Measurements from ENCODE around the gene ATRX.
"Not testable (repeated sequence)": the region's sequence is repeated elsewhere in the genome, so short reads cannot be mapped to it uniquely, and the experiment has no call there.

ATRX gene

DNA sequence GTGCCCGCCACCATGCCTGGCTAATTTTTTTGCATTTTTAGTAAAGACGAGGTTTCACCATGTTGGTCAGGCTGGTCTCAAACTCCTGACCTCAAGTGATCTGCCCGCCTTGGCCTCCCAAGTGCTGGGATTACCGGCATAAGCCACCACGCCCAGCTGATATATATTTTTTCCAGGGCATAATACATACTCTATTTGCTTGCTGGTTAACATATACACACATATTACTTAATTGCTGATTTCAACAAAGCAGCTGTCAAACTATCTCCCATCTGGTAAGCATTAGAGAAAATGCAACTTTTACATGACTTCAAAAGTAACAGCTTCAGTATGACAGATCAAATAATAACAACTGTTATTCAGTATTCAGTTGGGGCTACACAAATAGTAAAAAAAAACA lies 164.6 kb downstream of the ATRX start:
- DNase-seq (ENCODE audit: low spot score), result not testable (repeated sequence)

DNA sequence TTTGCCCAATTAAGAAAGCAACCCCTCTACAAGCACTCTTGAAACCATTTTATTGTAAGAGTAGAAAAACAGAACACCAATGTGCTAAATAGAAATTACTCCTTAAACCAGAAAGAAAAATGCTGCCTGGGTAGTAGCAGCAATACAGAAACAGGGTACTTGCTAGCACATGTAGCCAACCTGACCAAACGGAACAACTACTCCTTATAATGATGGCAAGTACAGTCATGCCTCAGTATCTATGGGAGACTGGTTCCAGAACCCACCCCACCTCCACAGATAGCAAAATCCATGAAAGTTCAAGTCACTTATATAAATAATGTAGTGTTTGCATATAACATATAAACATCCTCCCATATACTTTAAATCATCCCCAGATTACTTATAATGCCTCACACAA lies 168.8 kb downstream of the ATRX start:
- DNase-seq (ENCODE audit: low spot score), result no peak

DNA sequence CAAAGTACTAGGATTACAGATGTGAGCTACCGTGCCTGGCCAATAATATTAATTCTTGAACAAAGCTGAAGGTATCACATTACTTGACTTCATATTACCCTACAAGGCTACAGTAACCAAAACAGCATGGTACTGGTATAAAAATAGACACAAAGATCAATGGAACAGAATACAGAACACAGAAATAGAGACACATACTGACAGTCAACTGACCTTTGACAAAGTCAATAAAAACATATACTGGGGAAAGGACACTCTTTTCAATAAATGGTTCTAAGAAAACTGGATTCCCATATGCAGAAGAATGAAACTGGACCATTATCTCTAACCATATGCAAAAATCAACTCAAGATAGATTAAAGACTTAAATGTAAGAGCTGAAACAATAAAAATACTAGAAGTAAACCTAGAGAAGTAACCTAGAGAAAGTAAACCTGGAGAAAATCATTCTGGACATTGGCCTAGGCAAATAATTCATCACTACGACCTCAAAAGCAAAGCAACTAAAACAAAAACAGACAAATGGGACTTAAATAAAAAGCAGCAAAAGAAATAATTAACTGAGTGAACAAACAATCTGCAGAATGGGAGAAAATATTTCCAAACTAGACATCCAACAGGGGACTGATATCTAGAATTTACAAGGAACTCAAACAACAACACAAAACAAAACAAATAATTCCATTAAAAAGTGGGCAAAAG lies 182.2 kb downstream of the ATRX start:
- DNase-seq (ENCODE audit: low spot score), result no peak

DNA sequence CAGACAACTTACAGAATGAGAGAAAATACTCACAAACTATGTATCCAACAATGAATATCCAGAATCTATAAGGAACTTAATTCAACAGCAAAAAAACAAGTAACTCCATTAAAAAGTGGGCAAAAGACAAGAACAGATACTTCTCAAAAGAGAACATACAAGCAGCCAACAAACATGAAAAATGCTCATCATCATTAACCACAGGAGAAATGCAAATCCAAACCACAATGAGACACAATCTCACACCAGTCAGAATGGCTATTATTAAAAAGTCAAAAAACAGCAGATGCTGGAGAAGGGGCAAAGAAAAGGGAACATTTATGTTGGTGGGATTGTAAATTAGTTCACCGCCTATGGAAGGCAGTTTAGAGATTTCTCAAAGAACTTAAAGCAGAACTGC lies 188.5 kb downstream of the ATRX start:
- no peak for DNase-seq (ENCODE audit: low spot score)

DNA sequence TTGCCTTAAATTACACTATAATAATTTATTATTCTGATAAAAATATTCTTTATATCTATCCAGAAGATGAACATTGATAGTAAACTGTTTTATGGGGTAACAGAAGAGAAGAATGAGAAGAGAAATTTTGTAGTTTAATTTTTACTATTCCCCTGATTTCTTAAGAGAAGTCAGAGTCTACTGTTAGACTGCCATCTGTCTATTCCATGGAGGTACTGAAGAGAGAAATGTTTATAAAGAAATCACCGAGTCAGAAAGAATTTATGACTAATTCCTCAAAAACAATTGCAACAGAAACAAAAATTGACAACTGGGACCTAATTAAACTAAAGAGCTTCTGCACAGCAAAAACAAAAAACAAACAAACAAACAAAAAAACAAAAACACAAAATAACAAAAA lies 188.9 kb downstream of the ATRX start:
- DNase-seq (ENCODE audit: low spot score), result no peak

DNA sequence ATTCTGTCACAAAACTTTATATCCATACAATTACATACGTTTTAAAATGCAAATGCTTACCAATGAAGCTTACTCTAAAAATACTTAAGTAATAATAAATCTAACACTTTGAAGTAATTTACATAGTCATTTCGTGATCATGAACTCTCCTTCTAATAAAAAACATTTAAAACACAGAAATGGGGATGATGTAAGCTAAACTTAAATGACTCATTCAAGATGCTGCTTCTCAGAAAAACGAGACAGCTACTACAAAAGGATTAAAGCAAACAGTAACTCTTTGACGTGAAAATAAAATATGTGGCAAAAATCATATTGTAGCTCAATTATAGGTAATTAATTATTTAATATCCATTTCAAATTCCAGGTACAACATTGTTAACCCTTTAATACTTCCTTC lies 190.2 kb downstream of the ATRX start:
- no peak for DNase-seq (ENCODE audit: low spot score)

DNA sequence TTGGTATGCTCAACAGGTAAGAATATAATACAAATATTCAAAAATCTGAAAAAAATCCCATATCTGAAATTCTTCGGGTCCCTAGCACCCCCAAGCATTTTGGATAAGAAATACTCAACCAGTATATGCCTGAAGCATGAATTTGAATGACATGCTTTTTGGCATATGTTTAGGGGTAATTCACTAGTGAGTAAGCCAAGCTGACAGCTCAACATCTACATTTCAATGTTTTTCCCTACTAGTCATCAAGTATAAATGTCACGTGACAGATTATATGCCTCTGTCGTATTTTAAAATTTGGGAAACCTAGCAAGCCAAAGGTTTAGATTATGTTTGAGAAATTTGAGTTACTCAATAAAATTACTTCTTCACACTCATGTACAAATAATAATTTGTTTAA lies 213.7 kb downstream of the ATRX start:
- DNase-seq (ENCODE audit: low spot score), result no peak

DNA sequence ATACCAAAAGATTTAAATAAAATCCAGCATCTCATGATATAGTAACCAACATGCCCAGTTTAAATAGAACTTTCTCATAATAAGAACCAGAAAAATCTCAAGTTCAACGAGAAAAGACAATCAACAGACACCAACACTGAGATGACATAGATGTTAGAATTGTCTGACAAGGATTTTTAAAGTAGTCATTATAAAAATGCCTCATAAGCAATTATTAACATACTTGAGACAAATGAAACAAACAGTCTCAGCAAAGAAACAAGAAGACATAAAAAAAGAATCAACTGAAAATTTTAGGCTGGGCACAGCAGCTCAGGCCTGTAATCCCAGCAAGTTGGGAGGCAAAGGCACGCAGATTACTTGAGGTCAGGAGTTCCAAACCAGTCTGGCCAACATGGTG lies 220.7 kb downstream of the ATRX start:
- no peak for DNase-seq (ENCODE audit: low spot score)

DNA sequence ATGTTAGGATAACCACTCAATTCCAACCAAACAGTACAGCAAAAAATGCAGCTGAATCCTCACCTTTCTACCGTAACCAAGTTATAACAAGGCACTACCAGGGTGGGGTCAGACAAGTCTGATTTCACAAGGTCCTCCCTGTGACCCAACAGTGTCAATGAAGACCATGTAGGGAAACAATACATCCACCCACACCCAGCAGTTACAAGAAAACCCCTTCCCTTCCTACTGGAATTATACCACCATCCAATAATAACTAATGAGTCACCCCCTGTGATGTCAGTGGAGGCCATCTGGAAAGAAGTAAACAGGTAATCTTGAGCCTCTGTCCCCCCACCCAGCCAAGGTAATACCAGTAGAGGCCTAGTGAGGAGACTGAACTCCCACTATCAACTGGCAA lies 221.2 kb downstream of the ATRX start:
- DNase-seq (ENCODE audit: low spot score), result no peak

DNA sequence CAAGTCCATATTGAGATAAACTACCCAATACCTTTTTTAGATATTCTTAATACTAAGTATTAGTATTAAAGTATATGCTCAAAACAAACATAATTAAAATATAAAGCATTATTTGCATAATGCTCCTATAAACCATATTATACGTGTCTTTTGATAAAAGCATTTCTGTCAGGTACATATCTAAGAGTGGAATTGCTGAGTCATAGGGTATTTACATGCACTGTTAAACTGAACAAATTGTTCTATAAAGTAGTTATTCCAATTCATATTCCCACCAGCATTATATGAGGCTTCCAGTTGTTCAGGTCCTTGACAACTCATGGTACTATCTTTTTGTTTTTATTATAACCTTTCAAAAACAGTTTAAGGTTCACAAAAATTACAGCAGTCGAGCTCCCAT lies 224.6 kb downstream of the ATRX start:
- no peak for DNase-seq (ENCODE audit: low spot score)

DNA sequence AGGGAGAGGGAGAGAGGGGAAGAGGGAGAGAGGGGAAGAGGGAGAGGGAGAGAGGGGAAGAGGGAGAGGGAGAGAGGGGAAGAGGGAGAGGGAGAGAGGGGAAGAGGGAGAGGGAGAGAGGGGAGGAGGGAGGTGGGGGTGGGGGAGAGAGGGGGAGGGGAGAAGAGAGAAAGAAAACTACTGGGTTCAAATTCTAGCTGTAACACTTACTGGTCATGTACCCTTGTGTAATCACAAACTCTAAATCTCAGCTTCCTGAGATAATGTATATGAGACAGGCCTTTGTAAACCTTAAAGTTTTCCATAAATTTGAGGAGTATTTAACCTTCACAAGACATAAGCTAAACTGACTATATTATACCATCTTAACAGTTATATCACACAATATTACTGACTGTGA lies 229.7 kb downstream of the ATRX start:
- no peak for DNase-seq (ENCODE audit: low spot score)

DNA sequence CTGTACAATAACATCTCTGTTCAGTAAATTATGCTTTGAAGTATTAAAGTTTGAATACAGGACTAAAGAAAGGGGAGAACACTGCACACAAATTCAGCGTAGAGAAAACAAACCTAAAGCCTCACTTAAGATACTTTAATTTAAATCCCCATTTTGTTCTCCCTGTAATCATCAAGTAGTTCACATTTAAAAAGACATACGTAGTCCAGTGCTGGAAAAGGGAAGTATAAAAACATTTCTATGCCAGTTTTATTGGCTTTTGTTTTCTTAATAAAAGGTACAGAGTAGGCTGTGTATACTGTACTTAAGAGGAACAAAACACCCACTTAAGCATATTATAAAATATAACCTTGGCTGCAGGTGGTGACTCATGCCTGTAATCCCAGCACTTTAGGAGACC lies 237.3 kb downstream of the ATRX start:
- DNase-seq (ENCODE audit: low spot score), result no peak

DNA sequence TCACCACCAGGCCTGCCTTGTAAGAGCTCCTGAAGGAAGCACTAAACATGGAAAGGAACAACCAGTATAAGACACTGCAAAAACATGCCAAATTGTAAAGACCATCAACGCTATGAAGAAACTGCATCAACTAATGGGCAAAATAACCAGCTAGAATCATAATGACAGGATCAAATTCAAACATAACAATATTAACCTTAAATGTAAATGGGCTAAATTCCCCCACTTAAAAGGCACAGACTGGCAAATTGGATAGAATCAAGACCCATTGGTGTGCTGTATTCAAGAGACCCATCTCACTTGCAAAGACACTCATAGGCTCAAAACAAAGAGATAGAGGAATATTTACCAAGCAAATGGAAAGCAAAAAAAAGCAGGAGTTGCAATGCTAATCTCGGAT lies 246.2 kb downstream of the ATRX start:
- DNase-seq (ENCODE audit: low spot score), result not testable (repeated sequence)

DNA sequence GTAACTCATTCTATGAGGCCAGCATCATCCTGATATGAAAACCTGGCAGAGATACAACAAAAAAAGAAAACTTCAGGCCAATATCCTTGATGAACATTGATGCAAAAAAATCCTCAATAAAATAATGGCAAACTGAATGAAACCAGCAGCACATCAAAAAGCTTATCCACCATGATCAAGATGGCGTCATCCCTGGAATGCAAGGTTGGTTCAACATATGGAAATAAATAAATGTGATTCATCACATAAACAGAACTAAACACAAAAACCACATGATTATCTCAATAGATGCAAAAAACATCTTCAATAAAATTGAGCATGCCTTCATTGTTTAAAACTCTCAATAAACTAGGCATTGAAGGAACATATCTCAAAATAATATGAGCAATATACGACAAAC lies 254.8 kb downstream of the ATRX start:
- not testable (repeated sequence) for DNase-seq (ENCODE audit: low spot score)

DNA sequence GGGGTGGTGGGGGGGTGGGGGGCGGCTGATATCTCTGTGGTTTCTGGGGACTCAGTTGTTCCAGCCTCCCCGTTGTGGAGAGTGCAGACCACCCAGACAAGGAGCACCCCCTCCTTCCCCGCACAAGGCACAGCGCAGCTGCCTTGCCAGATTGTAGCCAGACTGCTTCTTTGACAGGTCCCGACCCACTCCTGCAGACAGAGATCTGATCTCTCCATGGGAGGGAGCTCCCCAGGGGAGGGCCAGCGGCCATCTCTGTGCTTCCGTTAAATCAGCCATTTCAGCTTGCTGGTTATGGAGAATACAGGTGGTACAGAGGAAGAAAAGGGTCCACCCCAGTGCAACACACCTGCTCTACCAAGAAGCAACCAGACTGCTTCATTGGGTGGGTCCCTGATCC lies 258.0 kb downstream of the ATRX start:
- no peak for DNase-seq (ENCODE audit: low spot score)

DNA sequence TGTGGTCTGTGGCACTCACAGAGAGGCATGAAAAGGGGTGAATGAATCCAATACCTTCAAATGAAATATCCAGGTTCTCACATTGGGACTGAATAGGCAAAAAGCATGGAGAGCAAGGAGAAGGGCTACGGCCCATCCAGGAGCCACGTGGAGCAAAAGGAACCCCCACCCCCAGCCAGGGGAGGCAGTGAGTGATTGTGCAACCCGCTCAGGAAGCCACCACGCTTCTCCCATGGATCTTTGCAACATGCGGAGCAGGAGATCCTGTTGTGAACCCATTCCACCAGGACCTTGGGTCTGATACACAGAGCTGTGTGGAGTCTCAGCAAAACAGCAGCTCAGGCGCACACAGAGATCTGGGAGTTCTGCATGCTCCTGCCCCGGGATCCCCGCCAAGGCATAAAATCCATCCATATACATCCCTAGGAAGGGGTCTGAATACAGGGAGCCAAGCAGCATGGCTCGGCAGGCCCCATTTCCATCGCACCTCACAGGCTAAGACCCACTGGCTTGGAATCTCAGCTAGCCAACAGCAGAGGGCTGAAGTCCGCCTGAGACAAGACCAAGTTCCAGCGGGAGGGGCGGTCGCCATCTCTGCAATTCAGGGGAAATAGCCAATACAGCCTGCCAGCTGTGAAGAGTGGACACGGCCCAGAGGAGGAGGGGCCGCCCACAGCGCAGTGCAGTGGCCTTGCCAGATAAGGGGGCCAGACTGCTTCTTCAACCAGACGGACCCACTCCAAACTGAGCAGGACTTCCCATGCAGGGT lies 258.6 kb downstream of the ATRX start:
- no peak for DNase-seq (ENCODE audit: low spot score)

DNA sequence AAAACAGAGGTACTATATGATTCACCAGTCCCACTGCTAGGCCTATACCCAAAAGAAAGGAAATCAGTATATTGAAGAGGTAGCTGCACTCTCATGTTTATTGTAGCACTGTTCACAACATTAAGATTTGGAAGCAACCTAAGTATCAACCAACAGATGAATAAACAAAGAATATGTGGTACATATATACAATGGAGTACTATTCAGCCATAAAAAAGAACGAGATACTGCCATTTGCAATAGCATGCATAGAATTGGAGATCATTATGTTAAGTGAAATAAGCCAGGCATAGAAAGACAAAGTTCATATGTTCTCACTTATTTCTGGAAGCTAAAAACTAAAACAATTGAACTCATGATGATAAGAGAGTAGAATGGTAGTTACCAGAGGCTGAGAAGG lies 266.3 kb downstream of the ATRX start:
- DNase-seq (ENCODE audit: low spot score), result no peak

DNA sequence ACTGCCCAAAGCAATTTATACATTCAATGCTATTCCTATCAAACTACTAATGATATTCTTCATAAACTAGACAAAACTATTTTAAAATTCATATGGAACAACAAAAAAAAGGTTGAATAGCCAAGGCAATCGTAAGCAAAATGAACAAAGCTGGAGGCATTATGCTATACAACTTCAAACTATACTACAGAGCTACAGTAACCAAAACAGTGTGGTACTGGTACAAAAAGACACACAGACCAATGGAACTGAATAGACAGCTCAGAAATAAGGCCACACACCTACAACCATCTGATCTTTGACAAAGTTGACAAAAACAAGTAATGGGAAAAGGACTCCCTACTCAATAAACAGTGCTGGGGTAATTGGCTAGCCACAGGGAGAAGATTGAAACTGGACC lies 271.8 kb downstream of the ATRX start:
- DNase-seq (ENCODE audit: low spot score), result no peak

DNA sequence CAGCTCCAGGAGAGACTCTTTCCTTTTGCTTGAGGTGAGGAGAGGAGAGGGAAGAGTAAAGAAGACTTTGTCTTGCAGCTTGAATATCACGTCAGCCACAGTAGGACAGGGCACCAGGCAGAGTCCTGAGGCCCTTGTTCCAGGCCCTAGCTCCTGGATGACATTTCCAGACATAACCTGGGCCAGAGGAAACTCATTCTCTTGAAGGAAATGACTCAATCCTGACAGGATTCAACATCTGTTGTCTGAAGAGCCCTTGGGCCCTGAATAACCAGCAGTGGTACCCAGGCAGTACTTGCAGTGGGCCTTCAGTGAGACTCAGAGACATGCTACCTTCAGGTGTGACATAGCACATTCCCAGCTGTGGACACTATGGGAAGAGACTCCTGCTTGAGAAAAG lies 276.0 kb downstream of the ATRX start:
- DNase-seq (ENCODE audit: low spot score), result no peak

DNA sequence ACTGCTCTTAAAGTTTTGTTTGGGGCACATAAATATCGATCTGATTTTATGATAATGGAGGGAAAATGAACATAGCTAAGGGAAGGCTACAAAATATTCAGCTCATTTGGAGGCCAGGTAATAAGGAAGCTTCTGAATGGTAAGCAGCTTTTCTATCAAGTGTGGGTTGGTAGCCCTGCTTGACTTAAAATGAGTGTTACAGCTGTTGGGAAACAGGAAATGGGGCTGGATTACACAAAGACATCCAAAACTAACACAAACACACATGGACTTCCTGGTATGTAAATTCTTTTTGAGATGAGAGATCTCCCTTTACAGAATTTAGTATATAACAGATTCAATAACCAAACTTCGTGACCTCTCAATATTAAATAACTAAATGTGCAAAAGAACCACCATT lies 280.8 kb downstream of the ATRX start:
- DNase-seq (ENCODE audit: low spot score), result no peak

DNA sequence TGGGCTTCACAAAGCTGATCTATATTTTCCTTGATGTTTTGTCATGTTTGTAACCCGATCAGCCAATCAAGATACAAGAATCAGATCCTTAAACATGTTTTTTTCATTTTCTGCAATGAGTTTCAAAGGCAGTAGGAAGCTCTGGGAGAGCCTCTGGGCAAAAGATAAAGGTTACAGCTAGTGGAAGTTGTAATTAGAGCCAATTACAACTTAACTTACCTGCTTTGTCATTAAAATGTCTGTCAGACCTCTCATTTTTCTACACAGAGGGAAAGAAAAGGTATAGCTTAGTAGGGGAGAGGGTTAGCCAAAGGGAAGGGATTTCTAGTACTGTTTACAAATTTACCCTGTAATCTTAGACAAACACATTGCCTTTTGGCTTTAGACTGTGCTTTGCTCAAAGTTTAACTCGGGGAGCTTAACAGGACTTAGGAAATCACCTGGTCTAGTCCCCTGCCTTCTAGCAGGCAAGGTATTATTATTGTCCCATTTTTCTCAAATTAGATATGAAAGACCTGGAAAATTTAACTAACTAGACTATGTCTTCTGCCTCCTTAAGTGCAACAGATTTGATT lies 283.0 kb downstream of the ATRX start:
- DNase-seq (ENCODE audit: low spot score), result no peak

DNA sequence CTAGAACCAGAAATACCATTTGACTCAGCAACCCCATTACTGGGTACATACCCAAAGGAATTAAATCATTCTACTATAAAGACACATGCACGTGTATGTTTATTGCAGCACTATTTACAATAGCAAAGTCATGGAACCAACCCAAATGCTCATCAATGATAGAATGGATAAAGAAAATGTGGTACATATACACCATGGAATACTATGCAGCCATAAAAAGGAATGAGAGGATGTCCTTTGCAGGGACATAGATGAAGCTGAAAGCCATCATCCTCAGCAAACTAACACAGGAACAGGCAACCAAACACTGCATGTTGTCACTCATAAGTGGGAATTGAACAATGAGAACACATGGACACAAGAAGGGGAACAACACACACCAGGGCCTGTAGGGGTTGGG lies 285.9 kb downstream of the ATRX start:
- not testable (repeated sequence) for DNase-seq (ENCODE audit: low spot score)

DNA sequence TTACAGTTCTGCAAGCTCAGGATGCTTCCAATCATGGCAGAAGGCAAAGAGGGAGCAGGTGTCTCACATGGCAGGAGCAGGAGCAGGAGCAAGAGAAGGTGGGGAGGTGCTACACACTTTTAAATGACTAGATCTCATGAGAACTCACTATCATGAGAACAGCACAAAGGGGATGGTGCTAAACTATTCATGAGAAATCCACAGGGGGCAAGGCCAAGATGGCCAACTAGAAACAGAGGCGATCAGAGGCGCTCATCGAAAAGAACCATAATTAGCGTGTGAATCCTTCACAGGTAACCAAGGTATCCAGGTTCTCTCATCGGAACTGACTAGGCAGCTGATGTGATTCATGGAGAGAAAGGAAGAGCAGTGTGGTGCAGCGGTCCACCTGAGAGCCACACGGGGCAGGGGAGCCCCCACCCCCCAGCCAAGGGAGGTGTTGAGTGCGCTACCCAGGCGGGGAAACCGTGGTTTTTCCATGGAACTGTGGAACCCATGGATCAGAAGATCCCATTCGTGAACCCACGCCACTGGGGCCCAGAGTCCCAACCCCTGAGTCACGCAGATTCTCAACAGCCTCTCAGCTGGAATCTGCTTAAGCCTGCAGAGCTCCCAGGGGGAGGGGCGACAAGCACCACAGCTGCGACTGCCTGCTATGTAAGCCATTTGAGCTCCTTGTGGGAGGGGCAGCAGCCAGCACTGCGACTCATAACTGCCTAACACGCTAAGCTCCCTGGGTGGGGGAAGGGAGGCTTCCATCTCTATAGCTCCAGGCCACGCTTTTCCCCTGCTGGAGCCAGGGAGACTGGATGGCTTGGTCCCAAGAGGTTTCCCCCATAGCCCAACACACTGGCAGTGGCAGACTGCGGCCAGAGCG lies 292.1 kb downstream of the ATRX start:
- peak; percentile 66 for DNase-seq (ENCODE audit: low spot score)

Measured in D341Med (cell line).